H9 (cell line): ENCODE measurements around the gene ZIC4. TPM values are rescaled to one million over a fixed set of nuclear protein-coding genes. Genes with fewer than 3 reads are reported as not detected.

Experiments
- DNase-seq: peaks from one replicate; pipeline ENCODE4 v3.0.0-alpha.2; 2017
- H2AFZ ChIP-seq: one replicate; pipeline ENCODE4 v1.6.1; 2013; ENCODE audit warnings: mild to moderate bottlenecking, low read length, control low read depth, moderate library complexity
- H2AK5ac ChIP-seq: 2 replicates; pipeline ENCODE4 v1.6.1; 2013; ENCODE audit warnings: low read length, control low read depth, mixed read lengths; ENCODE audit not compliant: insufficient read length
- H2BK120ac ChIP-seq: one replicate; pipeline ENCODE4 v1.6.1; 2013; ENCODE audit warnings: low read depth, mild to moderate bottlenecking, low read length, control low read depth, inconsistent platforms; ENCODE audit not compliant: poor library complexity, severe bottlenecking
- H2BK12ac ChIP-seq: 2 replicates; pipeline ENCODE4 v1.6.1; 2013; ENCODE audit warnings: low read length, control low read depth, mixed read lengths, low read depth; ENCODE audit not compliant: insufficient read length
- H2BK15ac ChIP-seq: 2 replicates; pipeline ENCODE4 v1.6.1; 2013; ENCODE audit warnings: low read depth, low read length, control low read depth
- H2BK20ac ChIP-seq: one replicate; pipeline ENCODE4 v1.6.1; 2013; ENCODE audit warnings: low read depth, mild to moderate bottlenecking, low read length, control low read depth, inconsistent platforms; ENCODE audit not compliant: poor library complexity, severe bottlenecking
- H2BK5ac ChIP-seq: 2 replicates; pipeline ENCODE4 v1.6.1; 2013; ENCODE audit warnings: low read length, control low read depth, mixed read lengths; ENCODE audit not compliant: insufficient read length
- H3K14ac ChIP-seq: 2 replicates; pipeline ENCODE4 v1.6.1; 2013; ENCODE audit warnings: low read length, control low read depth; ENCODE audit not compliant: insufficient read depth
- H3K18ac ChIP-seq: 2 replicates; pipeline ENCODE4 v1.6.1; 2013; ENCODE audit warnings: low read depth, mild to moderate bottlenecking, mixed read lengths, low read length, control low read depth; ENCODE audit not compliant: insufficient read length
- H3K23ac ChIP-seq: 2 replicates; pipeline ENCODE4 v1.6.1; 2013; ENCODE audit warnings: low read length, control low read depth, mixed read lengths, low read depth; ENCODE audit not compliant: insufficient read length
- H3K23me2 ChIP-seq: 2 replicates; pipeline ENCODE4 v1.6.1; 2013; ENCODE audit warnings: low read depth, mild to moderate bottlenecking, mixed read lengths, low read length, control low read depth; ENCODE audit not compliant: insufficient read length, poor library complexity, severe bottlenecking
- H3K27ac ChIP-seq: 2 replicates; pipeline ENCODE4 v1.5.1; 2013; ENCODE audit warnings: low read length, control low read depth, mixed read lengths, low read depth; ENCODE audit not compliant: insufficient read length
- H3K27me3 ChIP-seq: 2 replicates; pipeline ENCODE4 v1.6.1; 2013; ENCODE audit warnings: low read length, control low read depth, inconsistent platforms; ENCODE audit not compliant: insufficient read depth
- H3K4ac ChIP-seq: 2 replicates; pipeline ENCODE4 v1.6.1; 2013; ENCODE audit warnings: low read depth, mild to moderate bottlenecking, control low read depth, inconsistent platforms, low read length, moderate library complexity
- H3K4me1 ChIP-seq: 2 replicates; pipeline ENCODE4 v1.6.1; 2013; ENCODE audit warnings: low read length, control low read depth, inconsistent platforms; ENCODE audit not compliant: insufficient read depth
- H3K4me2 ChIP-seq: 2 replicates; pipeline ENCODE4 v1.6.1; 2013; ENCODE audit warnings: low read length, control low read depth, mixed read lengths; ENCODE audit not compliant: insufficient read length, insufficient read depth
- H3K56ac ChIP-seq: 2 replicates; pipeline ENCODE4 v1.6.1; 2013; ENCODE audit warnings: low read depth, mild to moderate bottlenecking, mixed read lengths, low read length, control low read depth; ENCODE audit not compliant: insufficient read length
- H3K79me1 ChIP-seq: 2 replicates; pipeline ENCODE4 v1.6.1; 2013; ENCODE audit warnings: low read depth, mild to moderate bottlenecking, moderate library complexity, low read length, control low read depth, inconsistent platforms; ENCODE audit not compliant: insufficient read depth, poor library complexity, severe bottlenecking
- H3K79me2 ChIP-seq: 2 replicates; pipeline ENCODE4 v1.6.1; 2013; ENCODE audit warnings: low read length, control low read depth, inconsistent platforms; ENCODE audit not compliant: insufficient read depth
- H3K9ac ChIP-seq: 2 replicates; pipeline ENCODE4 v1.6.1; 2013; ENCODE audit warnings: low read length, control low read depth, mixed read lengths; ENCODE audit not compliant: insufficient read length; ENCODE audit errors: extremely low read depth
- H3K9me3 ChIP-seq: one replicate; pipeline ENCODE4 v1.6.1; 2013; ENCODE audit warnings: low read depth, low read length, inconsistent platforms; ENCODE audit not compliant: control insufficient read depth
- H3T11ph ChIP-seq: one replicate; pipeline ENCODE4 v1.6.1; 2013; ENCODE audit warnings: mild to moderate bottlenecking, low read length, control low read depth, inconsistent platforms
- H4K20me1 ChIP-seq: one replicate; pipeline ENCODE4 v1.6.1; 2013; ENCODE audit not compliant: control insufficient read depth, insufficient read length, insufficient read depth
- H4K5ac ChIP-seq: 2 replicates; pipeline ENCODE4 v1.6.1; 2013; ENCODE audit warnings: low read depth, mild to moderate bottlenecking, mixed read lengths, low read length, control low read depth; ENCODE audit not compliant: insufficient read length
- H4K8ac ChIP-seq: replicated peaks from 2 replicates; pipeline ENCODE4 v1.6.1; 2013; ENCODE audit warnings: low read length, control low read depth, mixed read lengths, low read depth; ENCODE audit not compliant: insufficient read length
- H4K91ac ChIP-seq: 2 replicates; pipeline ENCODE4 v1.6.1; 2013; ENCODE audit warnings: low read depth, mild to moderate bottlenecking, moderate library complexity, mixed read lengths, low read length, control low read depth; ENCODE audit not compliant: insufficient read length
- H3K27ac Mint-ChIP-seq, 3 experiments: 2 replicates in 2 of 3; 3 replicates in 1 of 3; pipeline ENCODE4 v1.8.0; 2020 to 2021; ENCODE audit warnings: mixed read lengths in 3 of 3, mild to moderate bottlenecking in 1 of 3, moderate library complexity in 1 of 3
- H3K27me3 Mint-ChIP-seq: 2 replicates; pipeline ENCODE4 v1.8.0; 2021; ENCODE audit warnings: low read depth, mild to moderate bottlenecking, moderate library complexity, mixed read lengths
- H3K36me3 Mint-ChIP-seq, 3 experiments: 2 replicates in 2 of 3; 3 replicates in 1 of 3; pipeline ENCODE4 v1.8.0; 2020 to 2021; ENCODE audit warnings: low read depth in 3 of 3, mixed read lengths in 3 of 3; ENCODE audit not compliant: insufficient read depth in 1 of 3
- H3K4me1 Mint-ChIP-seq, 2 experiments: 2 replicates each; pipeline ENCODE4 v1.8.0; 2020; ENCODE audit warnings: mixed read lengths in 2 of 2
- H3K4me3 Mint-ChIP-seq, 2 experiments: 2 replicates in 1 of 2; 3 replicates in 1 of 2; pipeline ENCODE4 v1.8.0; 2020 to 2021; ENCODE audit warnings: mild to moderate bottlenecking in 2 of 2, mixed read lengths in 2 of 2, moderate library complexity in 1 of 2
- H3K9me3 Mint-ChIP-seq, 2 experiments: 2 replicates in 1 of 2; 3 replicates in 1 of 2; pipeline ENCODE4 v1.8.0; 2020; ENCODE audit warnings: mild to moderate bottlenecking in 2 of 2, mixed read lengths in 2 of 2, moderate library complexity in 1 of 2
- CTCF ChIP-seq: fragments of 200-600 bp; sonication (generic); conservative IDR thresholded peaks from 3 replicates; pipeline ENCODE4 v1.8.0; 2021; ENCODE audit warnings: antibody characterized with exemption, mild to moderate bottlenecking
- WGBS: extraction: QIAGEN DNeasy Blood & Tissue Kit; methylation state at CpG from one replicate; pipeline ENCODE4 v1.1.7; 2013; ENCODE audit warnings: missing lambda C conversion rate, low lambda C conversion rate, mixed read lengths; ENCODE audit not compliant: insufficient read length; ENCODE audit errors: extremely low coverage; 5-methylcytosine and 5-hydroxymethylcytosine counted together
- total RNA-seq: library from RNA; stranded (reverse); gene quantifications from 2 replicates; pipeline ENCODE4 v1.2.1, GENCODE V29; 2021

The ZIC4 gene
- total RNA-seq, 1 experiment from 2014 or later: not detected

- H4K8ac ChIP-seq: no peak overlapping the region
- no peak overlapping the region for H2BK20ac ChIP-seq
- Mint-ChIP-seq H3K27ac (no peak overlapping the region), H3K4me1 (no peaks in the 10 kb centered on the region), H3K36me3 (no peaks in the 10 kb centered on the region), H3K9me3 (no peaks in the 10 kb centered on the region), H3K27me3 (peaks cover 36% of the 10 kb centered on the region), H3K4me3 (no peak overlapping the region)
- H3K27me3 ChIP-seq: no peaks in the 10 kb centered on the region
- H3K56ac ChIP-seq: no peak overlapping the region
- H2AFZ ChIP-seq: no peak overlapping the region
- H2BK5ac ChIP-seq: no peak overlapping the region
- H2BK12ac ChIP-seq: no peak overlapping the region
- no peak overlapping the region for H2AK5ac ChIP-seq
- H3K4me2 ChIP-seq: no peak overlapping the region
- no peak overlapping the region for H3K14ac ChIP-seq
- no peaks in the 10 kb centered on the region for H3K4me1 ChIP-seq
- no peak overlapping the region for H3K23ac ChIP-seq
- no CpG with 5 or more reads among the region's 3 CpGs for WGBS
- no peak overlapping the region for H3K27ac ChIP-seq
- no peaks in the 10 kb centered on the region for H3K23me2 ChIP-seq
- no peak overlapping the region for H2BK120ac ChIP-seq
- no peaks in the 10 kb centered on the region for H3K9me3 ChIP-seq
- H3K79me2 ChIP-seq: no peaks in the 10 kb centered on the region
- no peak overlapping the region for H4K91ac ChIP-seq
- no peak overlapping the region for H3K4ac ChIP-seq
- DNase-seq: no peak
- no peak overlapping the region for H3K9ac ChIP-seq
- TF ChIP-seq CTCF: no peak
- H3K79me1 ChIP-seq: no peaks in the 10 kb centered on the region
- no peak overlapping the region for H3T11ph ChIP-seq
- H4K20me1 ChIP-seq: no peaks in the 10 kb centered on the region
- H3K18ac ChIP-seq: no peak overlapping the region
- no peak overlapping the region for H2BK15ac ChIP-seq
- no peak overlapping the region for H4K5ac ChIP-seq
These were observed 25.4 kb upstream of the ZIC4 start for GRCh38 chr3:147431751-147432150.
